Measurements from ENCODE around the gene ARAP2. TPM values are rescaled to one million over a fixed set of nuclear protein-coding genes. Genes with fewer than 3 reads are reported as not detected.

Gene ARAP2
- total RNA-seq, 3 donors from 2014 or later (not counting 1 experiment from before 2014, with no cell fraction given): 199 to 295 (median 270) TPM

DNA sequence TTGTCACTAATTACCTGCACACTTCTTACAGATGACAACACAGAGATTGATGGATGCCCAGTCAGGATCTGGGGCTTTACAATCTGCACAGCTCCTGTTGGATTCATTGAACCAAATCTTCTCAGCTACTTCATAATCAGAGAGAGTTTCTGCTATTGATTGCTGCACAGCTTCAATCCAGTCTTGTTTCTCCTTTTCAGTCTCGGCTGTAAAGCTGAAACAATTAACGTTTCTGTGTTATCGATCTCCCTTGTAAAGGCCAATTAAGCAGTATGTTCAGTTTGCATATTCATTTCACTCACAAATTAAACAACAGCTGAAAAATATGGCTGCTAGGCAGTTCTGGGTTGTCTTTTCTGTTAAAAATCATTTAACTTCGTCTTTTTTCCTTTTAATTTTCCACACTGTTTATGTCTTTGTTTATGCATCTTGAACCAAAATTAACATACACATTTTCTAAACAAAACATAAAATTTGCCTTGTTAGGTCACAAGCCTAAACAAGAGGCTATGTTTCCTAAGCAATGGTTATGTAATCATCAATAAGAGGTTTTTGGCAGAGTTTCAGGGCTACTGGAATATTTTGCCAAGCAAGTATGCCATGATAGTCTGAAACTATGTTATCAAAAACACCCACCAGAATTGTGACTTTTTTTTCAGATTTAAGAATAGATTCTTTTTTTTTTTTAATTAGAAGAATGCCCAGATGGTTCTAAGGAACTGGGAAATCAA is 79.2 kb downstream of the ARAP2 start:
- 97% methylated on average over 4 of the region's 4 CpGs for WGBS (ENCODE audit: insufficient coverage)
- Mint-ChIP-seq H3K9me3 (no peaks in the 10 kb centered on the region), H3K36me3 (peaks cover 17% of the 10 kb centered on the region), H3K27ac (peak overlapping the region; percentile 39 to 66), H3K27me3 (ENCODE audit: low read depth in 2 of 2) (no peaks in the 10 kb centered on the region), H3K4me1 (peaks cover 41 to 45% of the 10 kb centered on the region in 2 donors), H3K4me3 (no peak overlapping the region)
- TF ChIP-seq, protein P1, sequence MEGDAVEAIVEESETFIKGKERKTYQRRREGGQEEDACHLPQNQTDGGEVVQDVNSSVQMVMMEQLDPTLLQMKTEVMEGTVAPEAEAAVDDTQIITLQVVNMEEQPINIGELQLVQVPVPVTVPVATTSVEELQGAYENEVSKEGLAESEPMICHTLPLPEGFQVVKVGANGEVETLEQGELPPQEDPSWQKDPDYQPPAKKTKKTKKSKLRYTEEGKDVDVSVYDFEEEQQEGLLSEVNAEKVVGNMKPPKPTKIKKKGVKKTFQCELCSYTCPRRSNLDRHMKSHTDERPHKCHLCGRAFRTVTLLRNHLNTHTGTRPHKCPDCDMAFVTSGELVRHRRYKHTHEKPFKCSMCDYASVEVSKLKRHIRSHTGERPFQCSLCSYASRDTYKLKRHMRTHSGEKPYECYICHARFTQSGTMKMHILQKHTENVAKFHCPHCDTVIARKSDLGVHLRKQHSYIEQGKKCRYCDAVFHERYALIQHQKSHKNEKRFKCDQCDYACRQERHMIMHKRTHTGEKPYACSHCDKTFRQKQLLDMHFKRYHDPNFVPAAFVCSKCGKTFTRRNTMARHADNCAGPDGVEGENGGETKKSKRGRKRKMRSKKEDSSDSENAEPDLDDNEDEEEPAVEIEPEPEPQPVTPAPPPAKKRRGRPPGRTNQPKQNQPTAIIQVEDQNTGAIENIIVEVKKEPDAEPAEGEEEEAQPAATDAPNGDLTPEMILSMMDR (IDR thresholded peaks at IDR 0.05): no peak
- Histone ChIP-seq H3K27ac (ENCODE audit: low read length) (no peak overlapping the region), H3K36me3 (ENCODE audit: control insufficient read depth, insufficient read depth, low read length) (peaks cover 61% of the 10 kb centered on the region), H3K4me1 (ENCODE audit: control insufficient read depth, insufficient read depth, low read length) (peaks cover 4% of the 10 kb centered on the region), H3K4me3 (ENCODE audit: low read length) (no peak overlapping the region), H3K27me3 (ENCODE audit: control insufficient read depth, insufficient read depth, low read length) (no peaks in the 10 kb centered on the region), H3K9me3 (ENCODE audit: control insufficient read depth, insufficient read depth, low read length) (no peaks in the 10 kb centered on the region)
- intact Hi-C loops (cut with micrococcal nuclease): no loop called here
- no peak for DNase-seq
- ATAC-seq: no peak

DNA sequence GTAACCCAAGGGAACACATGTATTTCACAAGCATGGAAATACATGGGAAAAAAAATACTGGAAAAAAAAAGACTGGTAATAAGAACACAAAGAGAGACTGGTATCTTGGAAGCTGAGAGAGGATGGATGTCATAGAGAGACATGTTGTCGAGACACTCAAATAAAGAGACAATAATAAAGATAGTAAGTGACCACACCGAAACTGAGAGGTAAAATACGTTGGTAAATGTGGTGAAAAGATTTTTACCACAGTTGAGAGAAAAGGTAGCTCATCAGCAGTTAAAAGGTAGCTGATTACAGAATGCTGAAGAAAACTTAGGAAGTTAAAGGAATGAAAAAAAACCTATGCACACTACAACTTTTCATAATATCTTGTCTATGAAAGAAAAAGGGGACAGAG is 81.1 kb downstream of the ARAP2 start:
- H3K27me3 ChIP-seq (ENCODE audit: control insufficient read depth, insufficient read depth, low read length): no peaks in the 10 kb centered on the region
- Mint-ChIP-seq H3K4me3 (no peak overlapping the region), H3K27ac (peak overlapping the region; percentile 52 to 66), H3K36me3 (peaks cover 17% of the 10 kb centered on the region), H3K4me1 (peaks cover 24 to 27% of the 10 kb centered on the region in 2 donors), H3K27me3 (ENCODE audit: low read depth in 2 of 2) (no peaks in the 10 kb centered on the region), H3K9me3 (no peaks in the 10 kb centered on the region)
- intact Hi-C loops (cut with micrococcal nuclease): no loop called here
- WGBS (ENCODE audit: insufficient coverage): 65% methylated on average over 3 of the region's 3 CpGs
- no peak for DNase-seq
- H3K4me3 ChIP-seq (ENCODE audit: low read length): no peak overlapping the region
- no peaks in the 10 kb centered on the region for H3K4me1 ChIP-seq (ENCODE audit: control insufficient read depth, insufficient read depth, low read length)
- H3K27ac ChIP-seq (ENCODE audit: low read length): no peak overlapping the region
- peaks cover 75% of the 10 kb centered on the region for H3K36me3 ChIP-seq (ENCODE audit: control insufficient read depth, insufficient read depth, low read length)
- TF ChIP-seq, protein P1 (IDR thresholded peaks at IDR 0.05): no peak
- ATAC-seq: no peak
- H3K9me3 ChIP-seq (ENCODE audit: control insufficient read depth, insufficient read depth, low read length): no peaks in the 10 kb centered on the region

GRCh38 chr4:36159208-36159607 is 85.1 kb downstream of the ARAP2 start:
- no peaks in the 10 kb centered on the region for H3K9me3 Mint-ChIP-seq
- Histone ChIP-seq H3K27me3 (ENCODE audit: control insufficient read depth, insufficient read depth, low read length) (no peaks in the 10 kb centered on the region), H3K4me3 (ENCODE audit: low read length) (no peak overlapping the region), H3K9me3 (ENCODE audit: control insufficient read depth, insufficient read depth, low read length) (no peaks in the 10 kb centered on the region), H3K36me3 (ENCODE audit: control insufficient read depth, insufficient read depth, low read length) (peaks cover 79% of the 10 kb centered on the region), H3K4me1 (ENCODE audit: control insufficient read depth, insufficient read depth, low read length) (no peaks in the 10 kb centered on the region), H3K27ac (ENCODE audit: low read length) (no peak overlapping the region)
- peaks cover 22 to 29% of the 10 kb centered on the region in 2 donors for H3K4me1 Mint-ChIP-seq
- intact Hi-C loops (cut with micrococcal nuclease): no loop called here
- ATAC-seq (peak in 1 of 3 donors; percentile 34), DNase-seq (peak in 1 of 2 donors; percentile 28)
- TF ChIP-seq, protein P1 (IDR thresholded peaks at IDR 0.05): peak; percentile 9
- no peak overlapping the region for H3K4me3 Mint-ChIP-seq
- WGBS (ENCODE audit: insufficient coverage): 98% methylated on average over 5 of the region's 5 CpGs
- peaks cover 17% of the 10 kb centered on the region for H3K36me3 Mint-ChIP-seq
- H3K27me3 Mint-ChIP-seq (ENCODE audit: low read depth in 2 of 2): no peaks in the 10 kb centered on the region
- H3K27ac Mint-ChIP-seq: peak overlapping the region in 1 of 2 donors; percentile 61

Data from natural killer cell (primary cell).